HG03097 (cell line): ENCODE measurements around the gene FZD2.

Experiments used
- ATAC-seq: cut with Tn5 transposase; IDR thresholded peaks from one replicate; pipeline ENCODE4 v1.9.1; 2021; ENCODE audit not compliant: unreplicated experiment, low FRiP score

The FZD2 gene

DNA sequence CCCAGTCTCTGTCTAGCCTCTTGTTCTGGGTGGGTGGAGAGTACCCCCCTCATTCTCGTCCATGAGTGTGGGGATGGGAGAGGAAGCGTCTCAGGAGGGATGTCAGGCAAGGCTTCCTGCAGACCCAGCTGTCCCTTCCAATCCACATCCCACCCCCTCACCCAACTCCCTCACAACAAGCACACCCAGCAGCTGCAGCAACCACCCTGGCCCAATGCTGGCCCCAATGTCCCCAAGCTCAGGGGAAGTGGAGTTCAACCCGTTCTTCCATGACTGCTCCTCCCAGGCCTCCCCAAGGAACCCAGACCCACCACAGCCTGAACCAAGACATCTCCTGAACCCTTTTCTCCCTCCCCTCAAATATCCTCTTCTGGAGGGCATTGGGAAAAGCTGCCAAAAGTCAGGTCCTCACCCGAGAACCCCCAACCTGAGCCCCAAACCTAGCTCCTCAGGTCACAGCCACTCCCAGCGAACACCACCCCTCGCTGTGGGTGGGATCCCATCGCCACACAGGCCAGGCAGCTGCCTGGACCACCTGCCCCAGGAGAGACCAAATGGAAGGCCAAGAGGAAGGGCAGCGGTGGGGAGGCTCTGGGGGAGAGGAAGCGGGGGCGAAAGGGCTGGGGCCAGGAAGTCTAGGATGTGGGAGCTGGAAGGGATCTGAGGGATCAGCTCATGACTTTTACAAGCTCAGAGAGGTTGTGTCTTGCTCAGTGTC lies 47.6 kb downstream of the FZD2 start:
- ATAC-seq = no peak

DNA sequence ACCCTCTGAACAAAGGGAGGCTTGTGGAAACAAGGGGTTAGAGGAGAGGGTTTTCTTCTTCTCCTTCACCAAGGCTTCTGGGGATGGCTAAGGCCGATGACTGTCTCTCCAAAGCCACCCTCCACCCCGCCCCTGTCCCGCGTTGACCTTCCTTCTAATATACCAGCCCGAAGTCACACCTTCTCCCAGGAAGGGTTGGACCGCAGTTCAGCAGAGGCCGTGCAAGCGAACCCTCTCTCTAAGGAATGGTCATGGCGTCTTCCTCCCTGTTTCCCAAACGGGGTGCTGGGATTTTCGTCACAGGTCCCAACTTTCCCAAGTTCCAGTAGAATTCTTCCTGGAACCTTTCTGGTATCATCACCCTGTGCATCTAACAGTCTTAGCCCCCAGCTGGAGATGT lies 49.4 kb downstream of the FZD2 start:
- ATAC-seq = no peak

DNA sequence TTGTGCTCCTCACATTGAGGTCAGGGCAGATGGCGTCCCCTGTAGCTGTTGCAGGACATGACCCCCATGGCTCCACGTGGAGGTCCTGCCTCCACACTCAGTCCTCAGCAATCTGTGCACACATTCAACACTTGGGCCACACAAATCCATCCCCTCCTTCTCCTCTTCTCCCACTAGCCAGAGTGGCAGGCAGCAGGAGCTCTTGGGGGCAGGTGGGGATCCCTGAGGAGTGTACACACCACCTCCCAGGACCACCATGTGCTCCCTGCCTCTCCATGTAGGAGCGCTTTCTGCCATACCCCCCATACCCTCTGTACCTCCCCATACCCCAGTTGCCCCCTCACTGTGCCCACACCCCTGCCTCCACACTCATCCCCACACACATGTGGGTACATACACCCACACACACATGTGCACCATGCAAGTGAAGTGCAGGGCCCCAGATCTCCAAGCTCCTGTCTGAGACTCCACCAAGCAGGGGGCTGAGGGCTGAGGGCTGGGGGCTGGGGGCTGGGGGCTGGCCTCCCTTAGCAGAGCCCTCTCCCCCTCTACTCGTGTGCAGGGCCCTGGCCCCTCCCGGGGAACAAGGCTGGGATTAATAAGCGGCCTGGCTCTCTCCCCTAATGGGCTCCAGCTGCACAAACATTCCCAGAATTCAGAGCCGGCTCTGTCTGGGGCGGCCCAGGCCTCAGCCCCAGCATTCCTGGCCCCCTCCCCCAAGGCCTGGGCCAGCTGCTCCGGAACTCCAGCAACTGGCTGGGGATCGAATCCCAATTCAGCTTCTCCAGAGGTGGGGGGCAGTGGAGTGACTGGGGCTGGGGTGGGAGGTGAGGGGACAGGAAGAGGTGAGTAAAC lies 50.8 kb downstream of the FZD2 start:
- no peak for ATAC-seq

DNA sequence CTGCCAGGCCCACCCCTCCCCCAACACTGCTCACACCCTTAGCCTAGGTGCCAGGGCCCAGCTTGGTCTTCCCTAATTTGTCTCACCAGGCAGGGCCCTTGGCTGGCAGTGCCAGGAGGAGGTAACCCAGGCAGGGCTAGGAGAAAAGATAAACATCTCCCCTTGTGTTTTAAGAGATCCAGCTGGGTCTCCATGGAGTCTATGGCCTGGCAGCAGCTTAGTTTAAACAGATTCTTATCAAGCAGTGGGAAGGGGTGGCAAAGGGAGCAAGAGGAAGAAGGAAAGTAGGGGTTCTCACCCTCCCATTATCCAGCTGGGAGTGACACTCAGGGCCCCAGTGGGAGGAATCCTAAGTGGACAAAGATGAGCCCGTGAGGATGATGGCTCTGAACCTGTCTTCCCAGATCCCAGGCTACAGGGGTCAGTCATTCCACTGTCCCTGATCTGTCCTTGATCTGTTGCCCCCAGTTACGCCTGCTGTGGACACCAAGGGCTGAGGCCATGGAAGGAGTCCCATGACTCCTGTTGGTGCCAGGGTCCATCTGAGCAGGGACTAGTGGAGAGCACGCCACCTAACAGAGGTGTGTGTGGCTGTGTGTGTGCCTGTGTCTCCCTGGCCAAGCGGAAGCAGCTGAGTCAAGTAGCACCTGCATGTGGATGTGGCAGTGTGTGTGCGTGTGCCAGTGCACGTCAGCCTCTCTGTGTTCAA lies 51.6 kb downstream of the FZD2 start:
- no peak for ATAC-seq

DNA sequence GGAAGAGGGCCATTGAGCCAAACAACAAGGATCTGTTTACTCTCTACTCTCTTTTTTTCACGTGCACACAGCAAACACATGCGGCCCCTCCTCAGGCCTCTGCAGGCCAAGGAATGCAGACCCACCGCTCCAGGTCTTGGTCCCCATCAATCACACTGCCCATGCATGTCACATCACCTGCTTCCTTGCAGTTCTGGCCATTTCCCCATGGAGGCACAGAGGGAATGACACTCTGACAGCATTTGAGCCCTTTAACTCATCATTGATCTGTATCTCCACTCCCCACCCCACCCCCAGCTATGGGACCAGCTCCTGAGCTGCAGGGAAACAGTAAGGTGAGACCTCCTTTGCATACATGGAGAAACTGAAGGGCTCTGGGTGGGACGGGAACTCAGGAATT lies 53.0 kb downstream of the FZD2 start:
- ATAC-seq = no peak
